Fibroblast of lung (primary cell): ENCODE results near the gene TP73. TPM values are rescaled to one million over a fixed set of nuclear protein-coding genes. Genes with fewer than 3 reads are reported as not detected.

Experiments used
- DNase-seq, 2 donors: peaks; one replicate each; pipeline versions ENCODE4 v3.0.0 to v3.0.0-alpha.2; 2010; ENCODE audit warnings: low read depth in 2 of 2
- H2AFZ ChIP-seq: 2 replicates; pipeline ENCODE4 v1.5.1; 2012; ENCODE audit warnings: low read length, control low read depth, inconsistent platforms
- H3K27ac ChIP-seq: 2 replicates; pipeline ENCODE4 v1.5.1; 2011; ENCODE audit warnings: low read length, control low read depth; ENCODE audit not compliant: insufficient read depth
- H3K27me3 ChIP-seq: 2 replicates; pipeline ENCODE4 v1.5.1; 2011; ENCODE audit warnings: mild to moderate bottlenecking, low read length; ENCODE audit not compliant: control insufficient read depth, insufficient read depth
- H3K36me3 ChIP-seq: 2 replicates; pipeline ENCODE4 v1.5.1; 2011; ENCODE audit warnings: low read length; ENCODE audit not compliant: control insufficient read depth, insufficient read depth
- H3K4me1 ChIP-seq: 2 replicates; pipeline ENCODE4 v1.5.1; 2011; ENCODE audit warnings: low read length; ENCODE audit not compliant: control insufficient read depth, insufficient read depth; ENCODE audit errors: extremely low read depth
- H3K4me2 ChIP-seq: 2 replicates; pipeline ENCODE4 v1.5.1; 2011; ENCODE audit warnings: low read length, control low read depth; ENCODE audit not compliant: insufficient read depth; ENCODE audit errors: extremely low read depth
- H3K4me3 ChIP-seq, 4 experiments: fragments of 200-600 bp in 1 of 4; sonication (generic) in 1 of 4; replicated peaks in 1 of 4; 2 replicates each; pipeline ENCODE4 v1.5.1; 2011 to 2016; ENCODE audit warnings: low read length in 4 of 4, low read depth in 3 of 4, mild to moderate bottlenecking in 3 of 4, control low read depth in 2 of 4, inconsistent platforms in 1 of 4, mixed read lengths in 1 of 4; ENCODE audit not compliant: insufficient read depth in 1 of 4; ENCODE audit errors: control extremely low read depth in 1 of 4
- H3K79me2 ChIP-seq: 2 replicates; pipeline ENCODE4 v1.5.1; 2012; ENCODE audit warnings: mild to moderate bottlenecking, low read length, inconsistent platforms; ENCODE audit not compliant: control insufficient read depth, insufficient read depth
- H3K9ac ChIP-seq: 2 replicates; pipeline ENCODE4 v1.5.1; 2011; ENCODE audit warnings: mild to moderate bottlenecking, low read length, control low read depth; ENCODE audit not compliant: insufficient read depth
- H3K9me3 ChIP-seq: 2 replicates; pipeline ENCODE4 v1.5.1; 2012; ENCODE audit warnings: low read depth, low read length; ENCODE audit not compliant: control insufficient read depth, insufficient read depth
- H4K20me1 ChIP-seq: 2 replicates; pipeline ENCODE4 v1.5.1; 2011; ENCODE audit warnings: low read length; ENCODE audit not compliant: control insufficient read depth, insufficient read depth; ENCODE audit errors: extremely low read depth
- EZH2 ChIP-seq: IDR thresholded peaks from 2 replicates; pipeline ENCODE4 v1.5.1; 2012; ENCODE audit warnings: low read length, control low read depth, mild to moderate bottlenecking; ENCODE audit errors: missing control alignments
- polyA plus RNA-seq, 2 donors: library from polyadenylated mRNA; depleted of rRNA in 1 of 2; stranded (reverse) in 1 of 2; unstranded in 1 of 2; fragments of >200 nt; gene quantifications; 2 replicates each; pipeline ENCODE4 v1.2.1, GENCODE V29; 2011 to 2012; ENCODE audit warnings: missing spikeins in 1 of 2
- total RNA-seq: library from RNA; depleted of rRNA; stranded (reverse); fragments of >200 nt; gene quantifications from 2 replicates; pipeline ENCODE4 v1.2.1, GENCODE V29; 2014
- TF ChIP-seq, protein P1 (sequence below), 2 donors: IDR thresholded peaks in 1 of 2; conservative IDR thresholded peaks in 1 of 2; 1 replicate in 1 of 2; 2 replicates in 1 of 2; pipeline ENCODE4 v1.5.1; 2011 to 2012; ENCODE audit warnings: low read length in 2 of 2, control low read depth in 1 of 2, inconsistent platforms in 1 of 2, low read depth in 1 of 2, mild to moderate bottlenecking in 1 of 2

TP73 gene
- total and polyA plus RNA-seq, 2 donors (not counting 1 experiment from before 2014, with no cell fraction given) = not detected

DNA sequence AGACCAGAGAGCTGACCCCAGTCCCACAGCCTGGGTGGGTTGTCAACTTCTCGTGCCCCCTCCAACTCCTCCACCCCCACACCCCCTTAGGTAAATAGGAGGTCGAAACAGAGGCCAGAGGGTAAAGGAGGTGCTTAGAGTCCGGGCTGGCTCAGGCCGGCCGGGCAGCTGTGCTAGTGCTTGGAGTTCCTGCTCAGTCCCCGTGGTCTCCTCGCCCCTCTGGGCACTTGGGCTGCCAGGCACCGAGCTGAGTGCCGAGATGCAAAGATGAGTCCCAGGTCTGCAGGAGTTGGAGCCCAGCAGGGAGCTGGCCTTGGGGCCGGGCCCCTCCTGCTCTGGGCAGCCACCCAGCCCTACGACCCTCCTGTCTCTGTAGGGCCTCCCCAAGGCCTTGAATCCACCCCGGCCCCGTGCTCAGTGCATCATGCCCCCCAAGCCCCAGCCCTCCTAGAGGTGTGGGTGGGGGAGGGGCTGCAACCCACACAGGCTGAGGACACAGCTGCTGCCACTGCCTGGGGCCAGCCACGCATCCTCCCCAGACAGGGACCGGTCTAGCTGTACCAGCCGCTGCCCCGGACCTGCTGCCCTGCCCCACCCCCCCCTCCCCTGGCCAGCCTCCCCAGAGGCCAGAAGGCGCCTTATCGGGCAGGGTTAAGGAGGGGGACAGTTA is 122.1 kb downstream of the TP73 start:
- Histone ChIP-seq H3K27ac (no peak overlapping the region), H2AFZ (no peak overlapping the region), H3K4me2 (no peak overlapping the region), H3K36me3 (no peaks in the 10 kb centered on the region), H3K79me2 (no peaks in the 10 kb centered on the region), H3K9me3 (no peaks in the 10 kb centered on the region), H3K9ac (no peak overlapping the region), H3K4me3 (no peak overlapping the region), H3K4me1 (peaks cover 5% of the 10 kb centered on the region), H4K20me1 (no peaks in the 10 kb centered on the region), H3K27me3 (no peaks in the 10 kb centered on the region)
- no peak for TF ChIP-seq EZH2
- TF ChIP-seq, protein P1, sequence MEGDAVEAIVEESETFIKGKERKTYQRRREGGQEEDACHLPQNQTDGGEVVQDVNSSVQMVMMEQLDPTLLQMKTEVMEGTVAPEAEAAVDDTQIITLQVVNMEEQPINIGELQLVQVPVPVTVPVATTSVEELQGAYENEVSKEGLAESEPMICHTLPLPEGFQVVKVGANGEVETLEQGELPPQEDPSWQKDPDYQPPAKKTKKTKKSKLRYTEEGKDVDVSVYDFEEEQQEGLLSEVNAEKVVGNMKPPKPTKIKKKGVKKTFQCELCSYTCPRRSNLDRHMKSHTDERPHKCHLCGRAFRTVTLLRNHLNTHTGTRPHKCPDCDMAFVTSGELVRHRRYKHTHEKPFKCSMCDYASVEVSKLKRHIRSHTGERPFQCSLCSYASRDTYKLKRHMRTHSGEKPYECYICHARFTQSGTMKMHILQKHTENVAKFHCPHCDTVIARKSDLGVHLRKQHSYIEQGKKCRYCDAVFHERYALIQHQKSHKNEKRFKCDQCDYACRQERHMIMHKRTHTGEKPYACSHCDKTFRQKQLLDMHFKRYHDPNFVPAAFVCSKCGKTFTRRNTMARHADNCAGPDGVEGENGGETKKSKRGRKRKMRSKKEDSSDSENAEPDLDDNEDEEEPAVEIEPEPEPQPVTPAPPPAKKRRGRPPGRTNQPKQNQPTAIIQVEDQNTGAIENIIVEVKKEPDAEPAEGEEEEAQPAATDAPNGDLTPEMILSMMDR (conservative IDR thresholded peaks at IDR 0.05 in 1 of 2, IDR thresholded peaks at IDR 0.05 in 1 of 2; ENCODE audit: low read depth in 1 of 2, low read length in 2 of 2) = no peak
- no peak for DNase-seq

DNA sequence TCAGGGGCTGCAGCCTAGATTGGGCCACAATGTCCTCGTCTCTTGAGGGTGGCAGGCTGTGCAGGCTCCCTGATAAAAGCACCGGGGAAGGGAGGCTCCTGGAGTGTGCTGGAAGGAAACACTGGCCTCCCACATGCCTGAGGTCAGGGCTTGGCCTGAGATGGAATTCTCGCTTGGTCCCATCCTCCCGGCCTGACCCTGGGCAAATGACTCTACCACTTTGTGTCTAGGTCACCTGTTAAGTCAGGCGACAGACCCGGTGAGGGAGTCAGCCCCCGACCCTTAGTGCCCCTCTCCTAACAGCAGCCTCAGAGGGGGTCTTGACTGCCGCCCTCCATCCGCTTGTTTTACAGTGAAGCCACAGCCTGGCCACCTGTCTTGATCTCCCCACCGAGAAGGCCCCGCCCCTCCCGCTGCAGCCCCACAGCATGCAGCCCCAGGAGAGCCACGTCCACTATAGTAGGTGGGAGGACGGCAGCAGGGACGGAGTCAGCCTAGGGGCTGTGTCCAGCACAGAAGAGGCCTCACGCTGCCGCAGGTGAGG is 122.7 kb downstream of the TP73 start:
- DNase-seq = peak in 1 of 2 donors; percentile 21
- H4K20me1 ChIP-seq = no peaks in the 10 kb centered on the region
- peaks cover 3% of the 10 kb centered on the region for H3K36me3 ChIP-seq
- peak overlapping the region; percentile 2 for H3K9ac ChIP-seq
- H3K79me2 ChIP-seq = no peaks in the 10 kb centered on the region
- no peak overlapping the region for H2AFZ ChIP-seq
- H3K4me3 ChIP-seq = no peak overlapping the region
- H3K27me3 ChIP-seq = no peaks in the 10 kb centered on the region
- peaks cover 5% of the 10 kb centered on the region for H3K4me1 ChIP-seq
- TF ChIP-seq, protein P1 (conservative IDR thresholded peaks at IDR 0.05 in 1 of 2, IDR thresholded peaks at IDR 0.05 in 1 of 2; ENCODE audit: low read depth in 1 of 2, low read length in 2 of 2) = no peak
- no peak for TF ChIP-seq EZH2
- no peak overlapping the region for H3K27ac ChIP-seq
- no peak overlapping the region for H3K4me2 ChIP-seq
- H3K9me3 ChIP-seq = no peaks in the 10 kb centered on the region

DNA sequence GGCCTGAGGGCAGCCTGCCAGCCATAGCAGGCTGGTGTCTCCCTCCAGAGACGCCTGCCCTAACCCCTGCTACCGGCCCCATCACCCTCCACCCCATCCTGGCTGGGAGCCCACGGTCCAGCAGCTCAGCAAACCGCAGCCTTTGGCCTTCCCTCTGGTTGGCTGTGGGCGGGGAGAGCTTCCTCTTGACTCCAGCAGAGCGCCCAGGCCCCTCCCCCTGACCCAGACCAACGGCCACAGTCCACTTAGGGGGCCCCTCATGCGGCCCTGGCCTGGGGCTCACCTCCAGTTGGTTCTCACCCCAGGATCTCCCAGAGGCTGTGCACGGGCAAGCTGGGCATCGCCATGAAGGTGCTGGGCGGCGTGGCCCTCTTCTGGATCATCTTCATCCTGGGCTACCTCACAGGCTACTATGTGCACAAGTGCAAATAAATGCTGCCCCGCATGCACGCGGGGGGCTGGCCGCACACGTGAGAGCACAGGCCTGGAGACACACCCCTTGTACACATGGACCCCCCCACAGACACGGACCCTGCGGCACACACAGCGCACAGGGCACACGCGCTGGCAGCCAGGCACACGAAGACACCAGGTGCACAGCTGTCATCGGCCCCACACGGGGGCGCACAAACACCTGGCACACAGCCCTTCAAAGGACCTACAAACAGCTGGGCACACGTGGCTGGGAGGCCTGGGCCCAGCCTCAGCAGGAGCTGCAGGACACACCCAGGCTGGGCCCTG is 123.3 kb downstream of the TP73 start:
- H3K4me1 ChIP-seq = peaks cover 5% of the 10 kb centered on the region
- no peak overlapping the region for H3K4me2 ChIP-seq
- H3K36me3 ChIP-seq = peaks cover 5% of the 10 kb centered on the region
- H3K9me3 ChIP-seq = no peaks in the 10 kb centered on the region
- H3K4me3 ChIP-seq = no peak overlapping the region
- H3K79me2 ChIP-seq = no peaks in the 10 kb centered on the region
- no peak overlapping the region for H3K27ac ChIP-seq
- DNase-seq = peak; percentile 66 to 71
- peak overlapping the region; percentile 2 for H3K9ac ChIP-seq
- H2AFZ ChIP-seq = no peak overlapping the region
- no peaks in the 10 kb centered on the region for H4K20me1 ChIP-seq
- H3K27me3 ChIP-seq = no peaks in the 10 kb centered on the region
- TF ChIP-seq, protein P1 (conservative IDR thresholded peaks at IDR 0.05 in 1 of 2, IDR thresholded peaks at IDR 0.05 in 1 of 2; ENCODE audit: low read depth in 1 of 2, low read length in 2 of 2) = peak in 1 of 2 donors; percentile 20
- TF ChIP-seq EZH2 = no peak
